ENCODE measurements around the gene QPCTL. TPM values are rescaled to one million over a fixed set of nuclear protein-coding genes. Genes with fewer than 3 reads are reported as not detected.

QPCTL gene
- total and polyA plus RNA-seq, 9 of the 15 experiments (the other 6 are each of a cell fraction or from before 2014, with no cell fraction given), result 0.99 to 31.3 (median 12.7) TPM

DNA sequence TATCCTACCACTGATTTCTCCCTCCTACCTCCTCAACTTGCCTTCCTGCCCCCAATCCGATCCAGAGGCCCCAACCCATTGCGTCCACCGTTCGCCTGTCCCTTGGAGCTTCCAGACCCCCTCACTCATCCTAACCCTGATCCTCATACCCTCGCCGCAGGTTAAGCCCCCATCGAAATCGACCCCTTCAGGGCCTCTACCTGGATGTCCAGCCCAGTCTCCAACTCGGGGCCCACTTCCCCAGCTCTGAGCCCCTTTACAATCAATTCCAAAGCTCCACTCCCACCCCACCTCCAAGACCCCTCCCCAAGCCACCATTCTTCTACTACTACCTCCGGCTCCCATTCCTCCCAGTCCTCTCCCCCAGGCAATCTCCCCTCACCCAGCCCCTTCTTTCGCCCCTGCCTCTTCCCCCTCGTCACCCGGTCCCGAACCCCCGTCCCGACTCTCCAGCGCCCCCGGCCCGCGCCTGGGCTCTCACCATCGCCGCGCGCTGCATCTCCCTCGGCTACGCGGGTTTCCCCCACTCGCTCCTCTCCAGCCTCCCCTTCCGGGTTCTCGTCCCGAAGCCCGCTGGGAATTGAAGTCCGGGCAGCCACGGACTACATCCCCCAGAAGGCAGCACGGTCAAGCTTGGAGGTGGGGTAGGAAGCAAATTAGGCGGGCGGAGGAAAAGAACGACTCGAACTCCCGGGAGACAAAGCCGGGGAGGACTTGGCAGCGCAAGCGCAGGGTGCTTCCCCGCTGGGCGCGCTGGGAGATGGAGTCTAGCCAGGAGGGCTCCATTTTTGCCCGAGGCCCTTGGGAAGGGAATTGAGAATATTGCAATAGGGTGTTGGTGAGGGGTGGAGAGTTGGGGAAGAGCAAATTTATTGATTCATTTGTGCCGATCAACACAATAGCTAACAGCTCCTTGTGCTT is 38.2 kb downstream of the QPCTL start, which contains the start of gene FBXO46 (continued):
- TF ChIP-seq, protein P1, sequence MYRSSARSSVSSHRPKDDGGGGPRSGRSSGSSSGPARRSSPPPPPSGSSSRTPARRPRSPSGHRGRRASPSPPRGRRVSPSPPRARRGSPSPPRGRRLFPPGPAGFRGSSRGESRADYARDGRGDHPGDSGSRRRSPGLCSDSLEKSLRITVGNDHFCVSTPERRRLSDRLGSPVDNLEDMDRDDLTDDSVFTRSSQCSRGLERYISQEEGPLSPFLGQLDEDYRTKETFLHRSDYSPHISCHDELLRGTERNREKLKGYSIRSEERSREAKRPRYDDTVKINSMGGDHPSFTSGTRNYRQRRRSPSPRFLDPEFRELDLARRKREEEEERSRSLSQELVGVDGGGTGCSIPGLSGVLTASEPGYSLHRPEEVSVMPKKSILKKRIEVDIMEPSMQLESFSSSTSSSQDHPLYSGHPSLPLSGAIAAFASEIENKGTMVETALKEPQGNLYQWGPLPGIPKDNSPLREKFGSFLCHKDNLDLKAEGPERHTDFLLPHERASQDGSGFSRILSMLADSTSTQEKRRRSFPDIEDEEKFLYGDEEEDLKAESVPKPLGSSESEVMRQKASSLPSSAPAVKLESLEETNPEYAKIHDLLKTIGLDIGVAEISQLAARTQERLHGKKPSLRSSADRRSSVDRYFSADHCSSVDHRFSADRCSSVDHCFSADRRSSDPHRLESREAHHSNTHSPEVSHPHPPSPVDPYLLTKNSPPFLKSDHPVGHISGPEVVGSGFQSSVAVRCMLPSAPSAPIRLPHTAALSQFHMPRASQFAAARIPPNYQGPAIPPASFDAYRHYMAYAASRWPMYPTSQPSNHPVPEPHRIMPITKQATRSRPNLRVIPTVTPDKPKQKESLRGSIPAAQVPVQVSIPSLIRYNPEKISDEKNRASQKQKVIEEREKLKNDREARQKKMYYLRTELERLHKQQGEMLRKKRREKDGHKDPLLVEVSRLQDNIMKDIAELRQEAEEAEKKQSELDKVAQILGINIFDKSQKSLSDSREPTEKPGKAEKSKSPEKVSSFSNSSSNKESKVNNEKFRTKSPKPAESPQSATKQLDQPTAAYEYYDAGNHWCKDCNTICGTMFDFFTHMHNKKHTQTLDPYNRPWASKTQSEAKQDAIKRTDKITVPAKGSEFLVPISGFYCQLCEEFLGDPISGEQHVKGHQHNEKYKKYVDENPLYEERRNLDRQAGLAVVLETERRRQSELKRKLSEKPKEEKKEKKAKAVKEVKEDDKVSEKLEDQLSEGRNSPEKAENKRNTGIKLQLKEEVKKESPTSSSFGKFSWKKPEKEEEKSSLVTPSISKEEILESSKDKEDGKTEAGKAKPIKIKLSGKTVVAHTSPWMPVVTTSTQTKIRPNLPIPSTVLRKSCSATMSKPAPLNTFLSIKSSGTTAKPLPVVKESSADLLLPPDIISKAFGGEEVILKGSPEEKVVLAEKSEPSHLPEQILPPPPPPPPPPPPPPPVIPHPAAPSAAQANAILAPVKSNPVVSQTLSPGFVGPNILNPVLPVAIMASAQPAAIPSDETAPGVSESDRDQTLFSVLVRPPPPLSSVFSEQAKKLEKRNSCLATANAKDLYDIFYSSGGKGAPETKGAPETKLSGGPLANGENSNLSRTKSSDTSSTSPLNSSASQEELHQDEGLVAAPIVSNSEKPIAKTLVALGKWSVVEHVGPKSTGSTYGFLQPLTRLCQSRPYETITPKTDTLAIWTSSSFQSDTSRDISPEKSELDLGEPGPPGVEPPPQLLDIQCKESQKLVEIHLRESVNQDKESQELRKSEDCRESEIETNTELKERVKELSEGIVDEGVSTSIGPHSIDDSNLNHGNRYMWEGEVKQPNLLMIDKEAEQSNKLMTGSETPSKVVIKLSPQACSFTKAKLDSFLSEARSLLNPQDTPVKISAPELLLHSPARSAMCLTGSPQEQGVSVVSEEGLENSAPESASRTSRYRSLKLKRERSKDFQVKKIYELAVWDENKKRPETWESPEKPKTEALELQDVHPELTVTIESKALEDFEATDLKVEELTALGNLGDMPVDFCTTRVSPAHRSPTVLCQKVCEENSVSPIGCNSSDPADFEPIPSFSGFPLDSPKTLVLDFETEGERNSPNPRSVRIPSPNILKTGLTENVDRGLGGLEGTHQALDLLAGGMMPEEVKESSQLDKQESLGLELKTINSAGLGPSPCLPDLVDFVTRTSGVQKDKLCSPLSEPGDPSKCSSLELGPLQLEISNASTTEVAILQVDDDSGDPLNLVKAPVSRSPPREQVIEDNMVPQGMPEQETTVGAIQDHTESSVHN (IDR thresholded peaks at IDR 0.05; ENCODE audit: borderline replicate concordance in 1 of 2, low read depth in 1 of 2), result no peak
- no peak for TF ChIP-seq NR3C1 (CRISPR knock-in tag; IDR thresholded peaks at IDR 0.05)
- TF ChIP-seq, protein P2, sequence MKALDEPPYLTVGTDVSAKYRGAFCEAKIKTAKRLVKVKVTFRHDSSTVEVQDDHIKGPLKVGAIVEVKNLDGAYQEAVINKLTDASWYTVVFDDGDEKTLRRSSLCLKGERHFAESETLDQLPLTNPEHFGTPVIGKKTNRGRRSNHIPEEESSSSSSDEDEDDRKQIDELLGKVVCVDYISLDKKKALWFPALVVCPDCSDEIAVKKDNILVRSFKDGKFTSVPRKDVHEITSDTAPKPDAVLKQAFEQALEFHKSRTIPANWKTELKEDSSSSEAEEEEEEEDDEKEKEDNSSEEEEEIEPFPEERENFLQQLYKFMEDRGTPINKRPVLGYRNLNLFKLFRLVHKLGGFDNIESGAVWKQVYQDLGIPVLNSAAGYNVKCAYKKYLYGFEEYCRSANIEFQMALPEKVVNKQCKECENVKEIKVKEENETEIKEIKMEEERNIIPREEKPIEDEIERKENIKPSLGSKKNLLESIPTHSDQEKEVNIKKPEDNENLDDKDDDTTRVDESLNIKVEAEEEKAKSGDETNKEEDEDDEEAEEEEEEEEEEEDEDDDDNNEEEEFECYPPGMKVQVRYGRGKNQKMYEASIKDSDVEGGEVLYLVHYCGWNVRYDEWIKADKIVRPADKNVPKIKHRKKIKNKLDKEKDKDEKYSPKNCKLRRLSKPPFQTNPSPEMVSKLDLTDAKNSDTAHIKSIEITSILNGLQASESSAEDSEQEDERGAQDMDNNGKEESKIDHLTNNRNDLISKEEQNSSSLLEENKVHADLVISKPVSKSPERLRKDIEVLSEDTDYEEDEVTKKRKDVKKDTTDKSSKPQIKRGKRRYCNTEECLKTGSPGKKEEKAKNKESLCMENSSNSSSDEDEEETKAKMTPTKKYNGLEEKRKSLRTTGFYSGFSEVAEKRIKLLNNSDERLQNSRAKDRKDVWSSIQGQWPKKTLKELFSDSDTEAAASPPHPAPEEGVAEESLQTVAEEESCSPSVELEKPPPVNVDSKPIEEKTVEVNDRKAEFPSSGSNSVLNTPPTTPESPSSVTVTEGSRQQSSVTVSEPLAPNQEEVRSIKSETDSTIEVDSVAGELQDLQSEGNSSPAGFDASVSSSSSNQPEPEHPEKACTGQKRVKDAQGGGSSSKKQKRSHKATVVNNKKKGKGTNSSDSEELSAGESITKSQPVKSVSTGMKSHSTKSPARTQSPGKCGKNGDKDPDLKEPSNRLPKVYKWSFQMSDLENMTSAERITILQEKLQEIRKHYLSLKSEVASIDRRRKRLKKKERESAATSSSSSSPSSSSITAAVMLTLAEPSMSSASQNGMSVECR (CRISPR knock-in tag; IDR thresholded peaks at IDR 0.05), result peak; percentile 69; the same call in 1 of the 2 replicates
- no peak for TF ChIP-seq ZNF263 (CRISPR knock-in tag; IDR thresholded peaks at IDR 0.05; ENCODE audit: borderline replicate concordance)
- TF ChIP-seq, protein P3, sequence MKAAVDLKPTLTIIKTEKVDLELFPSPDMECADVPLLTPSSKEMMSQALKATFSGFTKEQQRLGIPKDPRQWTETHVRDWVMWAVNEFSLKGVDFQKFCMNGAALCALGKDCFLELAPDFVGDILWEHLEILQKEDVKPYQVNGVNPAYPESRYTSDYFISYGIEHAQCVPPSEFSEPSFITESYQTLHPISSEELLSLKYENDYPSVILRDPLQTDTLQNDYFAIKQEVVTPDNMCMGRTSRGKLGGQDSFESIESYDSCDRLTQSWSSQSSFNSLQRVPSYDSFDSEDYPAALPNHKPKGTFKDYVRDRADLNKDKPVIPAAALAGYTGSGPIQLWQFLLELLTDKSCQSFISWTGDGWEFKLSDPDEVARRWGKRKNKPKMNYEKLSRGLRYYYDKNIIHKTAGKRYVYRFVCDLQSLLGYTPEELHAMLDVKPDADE (conservative IDR thresholded peaks at IDR 0.05; ENCODE audit: control insufficient read depth, low read depth, low read length), result peak; percentile 92
- TF ChIP-seq ZNF24 (IDR thresholded peaks at IDR 0.05), result no peak
- TF ChIP-seq, protein P4, sequence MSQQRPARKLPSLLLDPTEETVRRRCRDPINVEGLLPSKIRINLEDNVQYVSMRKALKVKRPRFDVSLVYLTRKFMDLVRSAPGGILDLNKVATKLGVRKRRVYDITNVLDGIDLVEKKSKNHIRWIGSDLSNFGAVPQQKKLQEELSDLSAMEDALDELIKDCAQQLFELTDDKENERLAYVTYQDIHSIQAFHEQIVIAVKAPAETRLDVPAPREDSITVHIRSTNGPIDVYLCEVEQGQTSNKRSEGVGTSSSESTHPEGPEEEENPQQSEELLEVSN (IDR thresholded peaks at IDR 0.05; ENCODE audit: borderline replicate concordance in 1 of 2, extremely low read depth in 1 of 2, insufficient read depth in 1 of 2, insufficient read length in 1 of 2, low read depth in 1 of 2, low read length in 1 of 2, poor library complexity in 1 of 2, severe bottlenecking in 1 of 2), result peak in 1 of 2 experiments; percentile 38
- TF ChIP-seq NR4A1 (CRISPR knock-in tag; IDR thresholded peaks at IDR 0.05), result no peak
- TF ChIP-seq NR4A1 (tag; IDR thresholded peaks at IDR 0.05), result no peak
- no peak for TF ChIP-seq KAT8 (IDR thresholded peaks at IDR 0.05; ENCODE audit: low read depth)

Measured in K562 (cell line).